22Rv1 (cell line): Measurements from ENCODE around the gene HCFC1.

Experiments
- CTCF ChIP-seq: fragments of 450-650 bp; IDR thresholded peaks from 2 replicates; pipeline ENCODE4 v1.5.1; 2017; ENCODE audit warnings: mild to moderate bottlenecking
- ZFX ChIP-seq: fragments of 450-650 bp; IDR thresholded peaks from 2 replicates; pipeline ENCODE4 v1.6.1; 2017; ENCODE audit warnings: antibody characterized with exemption, borderline replicate concordance

GRCh38 chrX:153900831-153901752 is 70.5 kb downstream of the HCFC1 start:
- TF ChIP-seq CTCF (no peak), ZFX (no peak)
